ENCODE measurements around the gene GTPBP1. TPM values are rescaled to one million over a fixed set of nuclear protein-coding genes. Genes with fewer than 3 reads are reported as not detected.

GTPBP1 gene
- total RNA-seq, result 23.8 and 33.0 TPM in 2 replicates

DNA sequence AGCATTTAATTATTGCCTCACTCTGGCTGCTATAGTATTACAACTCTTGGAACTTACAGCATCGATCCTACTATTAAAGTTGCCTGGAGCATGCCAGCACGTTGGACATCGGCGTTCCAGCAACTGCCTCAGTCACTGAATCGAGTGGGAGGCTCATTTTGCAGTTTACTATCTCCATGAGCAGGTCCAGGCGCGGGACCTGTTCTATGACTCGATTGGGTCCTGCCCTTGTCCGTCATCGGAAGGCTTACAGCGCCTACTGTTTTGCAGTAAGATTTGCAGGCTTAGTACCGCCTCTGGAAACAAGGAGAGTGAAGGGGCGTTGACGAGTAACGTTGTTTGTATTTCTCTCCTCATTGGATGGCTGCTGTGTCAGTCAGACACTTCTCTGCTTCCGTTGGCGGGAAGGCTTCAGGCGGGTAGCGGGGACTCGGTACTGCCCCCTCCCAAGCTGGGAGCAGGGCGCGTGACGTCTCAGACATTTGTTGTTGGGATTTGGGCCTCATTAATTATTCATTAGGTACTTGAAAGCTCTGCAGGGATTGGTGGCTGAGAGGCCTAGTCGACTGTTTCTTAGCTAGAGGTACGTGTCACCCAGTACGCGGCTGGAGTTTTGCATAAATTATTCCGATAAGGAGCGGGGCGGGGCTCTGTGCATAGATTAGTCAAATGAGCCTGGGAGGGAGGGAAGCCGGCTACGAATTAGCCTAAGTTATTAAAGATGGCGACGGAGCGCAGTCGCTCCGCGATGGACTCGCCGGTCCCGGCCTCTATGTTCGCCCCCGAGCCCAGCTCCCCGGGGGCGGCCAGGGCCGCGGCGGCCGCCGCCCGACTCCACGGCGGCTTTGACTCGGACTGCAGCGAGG, at the start of gene GTPBP1:
Gene GTPBP1 (plus strand): TSS at position 710 of the 866 bp plus-strand sequence. CDS start 12 bp downstream, at position 722.

DNA sequence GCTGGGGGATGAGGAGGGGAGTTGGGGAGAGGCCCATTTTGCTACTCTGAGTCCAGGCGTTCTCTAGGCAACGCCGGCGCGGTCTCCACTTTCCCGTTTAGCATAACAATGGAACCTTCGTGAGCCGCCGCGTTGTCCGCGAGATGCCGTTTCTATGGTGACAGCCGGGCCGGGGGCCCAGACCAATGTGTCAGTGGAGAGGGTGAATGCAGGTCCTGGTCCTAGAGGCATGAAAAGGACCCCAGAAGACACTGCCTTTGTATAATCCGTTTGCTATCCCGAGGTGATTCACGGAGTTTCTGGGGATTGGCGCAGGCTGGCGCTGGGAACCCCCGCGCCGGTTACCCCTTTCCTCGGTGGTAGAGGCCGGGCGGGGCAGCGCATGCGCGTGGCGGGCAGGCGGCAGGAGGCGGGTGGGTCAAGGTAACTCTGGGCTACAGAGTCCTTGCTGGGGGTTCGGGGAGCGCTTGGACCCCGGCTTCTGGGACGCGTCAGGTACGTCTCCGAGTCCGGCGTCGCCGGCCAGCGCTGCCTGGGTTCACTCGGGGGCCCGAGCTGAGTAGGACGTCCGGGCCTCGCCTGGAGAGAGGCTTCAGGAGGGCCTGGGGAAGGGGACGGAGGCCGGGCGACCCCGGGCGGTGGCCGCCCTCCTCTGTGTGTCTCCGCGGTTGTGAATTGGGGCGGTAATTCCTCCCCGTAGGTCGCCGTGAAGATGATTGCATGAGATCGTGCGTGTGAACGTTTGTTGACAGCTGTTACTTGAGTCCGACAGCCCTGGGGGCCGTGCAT, 49.3 kb upstream of the GTPBP1 start, which contains the start of the genes CBY1 and FAM227A:
Gene CBY1 (plus strand): TSS at position 383 of the 789 bp plus-strand sequence. CDS start 11,417 bp downstream, outside the sequence.
Gene FAM227A (minus strand): TSS at position 137 of the 789 bp plus-strand sequence. CDS start 6,224 bp downstream, outside the sequence.

GRCh38 chr22:38681582-38682335, 24.0 kb upstream of the GTPBP1 start, which contains the start of gene TOMM22:
TOMM22 (plus strand) TSS chr22:38681957; CDS start chr22:38681979, 22 bp downstream.

DNA sequence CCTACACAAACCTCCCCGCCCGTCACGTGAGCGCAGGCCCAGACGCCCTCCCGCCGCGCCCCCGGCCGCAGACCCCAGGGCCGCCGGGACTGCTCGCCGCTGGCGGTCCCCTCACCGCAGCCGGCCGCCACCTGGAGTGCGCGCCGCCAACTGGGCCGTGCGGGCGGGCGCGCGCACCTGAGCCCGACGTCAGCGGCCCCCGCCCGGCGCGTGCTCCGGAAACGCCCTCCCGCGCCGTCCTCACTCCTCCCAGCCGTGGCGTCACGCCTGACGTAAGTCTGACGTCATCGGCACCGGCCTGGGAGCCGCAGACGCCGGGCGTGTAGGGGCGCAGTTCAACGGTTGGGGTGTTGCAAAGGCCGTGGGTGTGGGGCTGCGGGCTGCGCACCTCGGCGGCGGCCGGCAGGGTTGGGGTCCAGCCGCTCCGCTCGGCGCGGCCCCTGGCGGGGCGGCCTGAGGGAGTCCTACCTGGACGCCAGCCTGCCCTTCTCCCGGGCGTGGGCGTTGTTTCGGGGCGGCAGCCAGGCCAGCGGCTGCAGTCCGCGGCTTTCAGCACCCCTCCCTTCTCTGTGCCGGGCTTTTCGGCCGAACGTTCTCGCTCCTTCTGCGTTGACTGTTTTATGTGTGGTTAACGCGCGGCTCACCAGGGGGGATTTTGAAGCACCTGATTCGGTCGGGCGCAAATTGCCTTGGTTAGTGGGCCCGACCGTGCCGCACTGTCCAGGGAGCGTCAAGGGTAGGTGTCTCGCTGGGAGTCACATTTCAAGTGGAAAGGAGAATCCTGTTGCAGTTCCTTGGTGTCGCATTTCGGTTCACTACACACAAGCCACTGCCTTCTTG, 4.7 kb upstream of the GTPBP1 start, which contains the start of gene JOSD1:
Gene JOSD1 (minus strand): TSS at position 155 of the 840 bp plus-strand sequence. CDS start 956 bp downstream, outside the sequence.

DNA sequence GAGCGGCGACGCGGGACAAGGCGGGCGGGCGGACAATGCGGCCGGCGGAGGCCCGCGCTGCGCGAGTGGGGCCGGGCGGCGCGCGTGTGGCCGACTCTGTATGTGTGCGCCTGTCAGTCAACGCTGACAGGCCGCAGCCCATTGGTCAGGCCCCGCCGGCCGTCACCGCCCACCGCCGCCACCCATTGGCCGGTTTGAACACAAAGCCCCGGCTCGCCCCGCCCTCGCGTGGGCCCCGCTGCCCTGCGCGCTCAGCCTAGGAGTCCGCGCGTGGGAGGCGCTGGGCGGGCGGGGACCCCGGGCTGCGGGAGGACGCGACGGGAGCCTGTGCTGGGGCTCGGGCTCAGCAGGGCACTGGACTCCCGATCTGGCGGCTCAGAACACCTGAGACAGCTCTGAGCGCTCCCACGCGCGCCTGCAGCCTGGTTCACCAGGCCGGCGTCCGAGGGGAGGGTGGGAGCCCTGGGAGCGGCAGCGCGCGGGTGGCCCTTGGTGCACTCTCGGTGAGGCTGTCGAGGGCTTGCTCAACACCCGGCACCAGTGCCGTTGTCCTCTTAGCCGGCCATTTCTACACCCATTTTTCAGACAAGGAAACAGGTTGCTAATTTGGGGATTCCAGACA, 50.3 kb downstream of the GTPBP1 start, which contains the start of gene SUN2:
Gene SUN2 (minus strand): TSS at position 88 of the 622 bp plus-strand sequence. CDS start 3,370 bp downstream, outside the sequence.

Other genes starting within 250 kb of the GTPBP1 start
- 16.6 and 22.8 TPM in 2 replicates for gene KDELR3, start 237.8 kb upstream of the GTPBP1 start, total RNA-seq
- 107 and 159 TPM in 2 replicates for gene DDX17, start 199.6 kb upstream of the GTPBP1 start, total RNA-seq
- gene DMC1, start 135.8 kb upstream of the GTPBP1 start, total RNA-seq, result 0.39 and 1.7 TPM in 2 replicates
- gene FAM227A, start 49.6 kb upstream of the GTPBP1 start, total RNA-seq, result 0.16 TPM in 1 of 2 replicates, not detected in the other
- 22.9 and 24.1 TPM in 2 replicates for gene CBY1, start 49.3 kb upstream of the GTPBP1 start, total RNA-seq
- 57.6 and 109 TPM in 2 replicates for gene TOMM22, start 24.0 kb upstream of the GTPBP1 start, total RNA-seq
- 42.0 and 86.2 TPM in 2 replicates for gene JOSD1, start 5.0 kb upstream of the GTPBP1 start, total RNA-seq
- 72.1 and 72.8 TPM in 2 replicates for gene SUN2, start 50.1 kb downstream of the GTPBP1 start, total RNA-seq
- 18.8 and 23.2 TPM in 2 replicates for gene DNAL4, start 88.2 kb downstream of the GTPBP1 start, total RNA-seq
- 0.16 TPM in 1 of 2 replicates, not detected in the other for gene NPTXR, start 138.1 kb downstream of the GTPBP1 start, total RNA-seq
- gene CBX6, start 166.3 kb downstream of the GTPBP1 start, total RNA-seq, result 14.4 and 17.0 TPM in 2 replicates